GM20000 (cell line): Measurements from ENCODE around the gene TRIP4.

Experiments used
- DNase-seq: peaks from one replicate; pipeline ENCODE4 v3.0.0; 2012; ENCODE audit warnings: low spot score
- TF ChIP-seq, protein P1 (sequence below): IDR thresholded peaks from 2 replicates; pipeline ENCODE4 v1.5.1; 2012; ENCODE audit warnings: mild to moderate bottlenecking, control low read depth; ENCODE audit errors: extremely low read depth, missing control alignments

The TRIP4 gene

DNA sequence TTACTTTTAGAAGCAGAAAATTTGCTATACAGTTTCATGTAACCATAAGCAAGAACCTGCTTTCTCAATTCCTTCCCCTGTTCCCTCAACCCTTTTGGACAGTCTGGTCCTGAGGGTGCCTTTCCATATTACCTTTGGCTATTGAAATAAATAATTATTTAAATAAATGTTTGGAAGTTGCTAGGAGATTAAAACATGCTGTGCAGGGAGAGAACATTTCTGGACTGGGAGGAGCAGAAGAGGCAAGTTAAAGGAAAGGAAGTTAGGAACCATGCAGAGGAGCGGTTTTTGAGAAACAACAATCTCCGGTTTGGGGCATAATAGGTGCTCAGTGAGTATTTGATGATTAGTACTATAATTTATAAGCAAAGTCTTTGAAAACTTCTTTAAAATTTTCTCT is 114.5 kb downstream of the TRIP4 start:
- TF ChIP-seq, protein P1, sequence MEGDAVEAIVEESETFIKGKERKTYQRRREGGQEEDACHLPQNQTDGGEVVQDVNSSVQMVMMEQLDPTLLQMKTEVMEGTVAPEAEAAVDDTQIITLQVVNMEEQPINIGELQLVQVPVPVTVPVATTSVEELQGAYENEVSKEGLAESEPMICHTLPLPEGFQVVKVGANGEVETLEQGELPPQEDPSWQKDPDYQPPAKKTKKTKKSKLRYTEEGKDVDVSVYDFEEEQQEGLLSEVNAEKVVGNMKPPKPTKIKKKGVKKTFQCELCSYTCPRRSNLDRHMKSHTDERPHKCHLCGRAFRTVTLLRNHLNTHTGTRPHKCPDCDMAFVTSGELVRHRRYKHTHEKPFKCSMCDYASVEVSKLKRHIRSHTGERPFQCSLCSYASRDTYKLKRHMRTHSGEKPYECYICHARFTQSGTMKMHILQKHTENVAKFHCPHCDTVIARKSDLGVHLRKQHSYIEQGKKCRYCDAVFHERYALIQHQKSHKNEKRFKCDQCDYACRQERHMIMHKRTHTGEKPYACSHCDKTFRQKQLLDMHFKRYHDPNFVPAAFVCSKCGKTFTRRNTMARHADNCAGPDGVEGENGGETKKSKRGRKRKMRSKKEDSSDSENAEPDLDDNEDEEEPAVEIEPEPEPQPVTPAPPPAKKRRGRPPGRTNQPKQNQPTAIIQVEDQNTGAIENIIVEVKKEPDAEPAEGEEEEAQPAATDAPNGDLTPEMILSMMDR: no peak
- no peak for DNase-seq

DNA sequence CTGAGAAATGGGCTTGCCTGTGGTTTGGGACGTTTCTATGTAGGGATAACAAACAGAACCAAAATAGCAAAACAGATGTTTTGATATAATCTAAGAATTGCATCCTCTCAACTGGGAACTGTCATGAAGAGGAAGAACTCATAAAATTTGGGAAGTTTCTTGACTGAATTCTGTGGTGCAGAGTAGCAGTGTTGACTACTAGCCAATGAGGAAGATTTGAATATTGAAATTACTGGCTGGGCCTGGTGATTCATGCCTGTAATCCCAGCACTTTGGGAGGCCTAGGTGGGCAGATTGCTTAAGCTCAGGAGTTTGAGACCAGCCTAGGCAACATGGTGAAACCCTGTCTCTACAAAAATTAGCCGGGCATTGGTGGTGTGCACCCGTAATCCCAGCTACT is 114.9 kb downstream of the TRIP4 start:
- TF ChIP-seq, protein P1: no peak
- DNase-seq: no peak

DNA sequence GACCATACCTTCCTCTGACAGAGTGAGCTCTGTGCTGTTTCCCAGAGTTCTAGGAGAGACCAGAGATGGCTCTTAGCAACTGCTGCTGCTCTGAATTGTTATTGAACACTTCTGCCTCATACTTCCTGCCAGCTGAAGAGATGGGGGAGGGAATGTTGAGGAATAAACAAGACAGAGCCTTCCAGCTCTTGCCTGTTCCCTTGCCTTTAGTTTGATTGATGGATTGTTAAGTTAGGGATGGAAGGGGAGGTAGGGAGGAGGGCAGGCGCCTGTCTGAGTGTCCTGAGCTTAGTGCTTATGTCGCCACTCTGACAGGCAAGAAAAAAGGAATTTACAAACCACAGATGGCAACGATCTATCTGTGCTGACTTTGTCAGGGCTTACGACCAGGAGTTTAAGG is 115.6 kb downstream of the TRIP4 start:
- TF ChIP-seq, protein P1: no peak

DNA sequence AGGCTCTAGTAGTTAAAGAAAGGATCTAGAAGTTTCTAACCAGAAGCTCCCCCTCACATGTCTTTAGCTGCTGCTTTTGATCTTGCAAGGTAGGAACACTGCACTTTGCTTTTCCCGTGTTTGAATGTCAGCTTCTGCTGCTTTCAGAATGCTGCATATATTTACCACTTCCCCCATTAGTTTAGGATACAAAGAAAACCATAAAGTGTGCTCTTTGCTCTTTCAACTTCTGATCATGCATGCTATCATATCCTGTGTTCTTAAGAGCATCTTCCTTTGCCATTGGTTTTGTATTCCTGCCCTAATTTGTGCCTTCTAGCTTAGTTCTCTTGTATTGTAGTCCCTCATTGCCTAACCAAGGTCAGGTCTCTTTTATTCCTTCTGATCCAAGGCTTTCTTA is 116.0 kb downstream of the TRIP4 start:
- no peak for DNase-seq
- TF ChIP-seq, protein P1: no peak

More for the DNA sequence above, 115.6 kb downstream of the TRIP4 start:
- DNase-seq: no peak
